ENCODE results near the gene MAP1LC3B2.
"Not testable (repeated sequence)": the region's sequence is repeated elsewhere in the genome, so short reads cannot be mapped to it uniquely, and the experiment has no call there.

MAP1LC3B2 gene

DNA sequence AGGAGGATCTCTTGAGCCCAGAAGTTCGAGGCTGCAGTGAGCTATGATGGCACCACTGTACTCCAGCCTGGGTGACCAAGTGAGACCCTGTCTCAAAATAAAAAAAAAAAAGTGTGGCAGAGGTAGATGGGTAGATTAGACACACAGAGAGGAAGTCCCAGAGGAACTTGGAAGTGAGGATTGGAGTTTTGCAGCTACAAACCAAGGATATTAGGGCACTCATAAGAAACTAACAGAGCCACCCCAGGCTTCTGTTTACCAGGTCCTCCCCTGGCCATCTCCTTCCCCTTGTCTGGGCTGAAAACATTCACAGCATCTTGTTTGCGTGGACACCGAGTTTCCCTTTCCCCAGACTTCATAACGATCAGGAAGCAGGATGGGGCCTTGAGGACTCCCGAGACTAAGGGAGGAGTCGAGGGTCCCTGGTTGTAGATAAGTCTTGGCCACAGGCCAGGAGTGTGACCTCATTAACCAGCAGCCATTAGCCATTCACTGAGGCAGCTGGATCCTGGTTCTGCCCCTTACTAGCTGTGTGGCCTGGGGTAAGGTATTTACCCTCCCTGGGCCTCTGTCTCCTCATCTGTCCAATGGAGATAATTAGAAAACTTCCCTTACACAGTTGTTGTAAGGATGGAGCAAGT lies 2.1 kb downstream of the MAP1LC3B2 start:
- DNase-seq: no peak

DNA sequence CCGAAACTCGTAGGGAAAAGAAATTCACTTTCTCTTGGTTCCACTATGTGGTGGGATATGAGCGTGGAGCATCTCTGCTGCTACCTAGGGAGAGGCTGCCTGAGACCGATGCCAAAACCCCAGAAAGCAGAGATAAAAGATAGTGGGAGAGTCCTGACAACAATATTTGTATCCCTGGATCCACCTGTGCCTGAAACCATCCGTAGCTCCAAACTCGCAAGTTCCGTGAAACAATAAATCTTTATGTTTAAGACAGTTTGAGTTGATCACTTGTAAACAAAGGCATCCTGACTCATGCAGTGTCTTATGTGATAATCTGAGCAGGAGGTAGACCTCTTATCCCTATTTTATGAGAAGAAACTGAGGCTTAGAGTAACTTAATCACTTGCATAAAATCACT lies 2.9 kb downstream of the MAP1LC3B2 start:
- DNase-seq: no peak

- DNase-seq: no peak
Measured at GRCh38 chr12:116563262-116563661, 4.1 kb downstream of the MAP1LC3B2 start.

GRCh38 chr12:116564080-116564479 lies 4.9 kb downstream of the MAP1LC3B2 start:
- no peak for DNase-seq

DNA sequence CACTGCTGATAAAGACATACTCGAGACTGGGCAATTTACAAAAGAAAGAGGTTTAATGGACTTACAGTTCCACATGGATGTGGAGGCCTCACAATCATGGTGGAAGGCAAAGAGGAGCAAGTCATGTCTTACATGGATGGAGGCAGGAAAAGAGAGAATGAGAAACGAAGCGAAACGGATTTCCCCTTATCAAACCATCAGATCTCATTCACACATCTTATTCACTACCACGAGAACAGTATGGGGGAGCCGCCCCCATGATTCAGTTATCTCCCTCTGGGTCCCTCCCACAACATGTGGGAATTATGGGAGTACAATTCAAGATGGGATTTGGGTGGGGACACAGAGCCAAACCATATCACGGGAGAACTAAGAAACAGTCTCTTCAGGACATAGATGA lies 6.0 kb downstream of the MAP1LC3B2 start:
- DNase-seq: not testable (repeated sequence)

DNA sequence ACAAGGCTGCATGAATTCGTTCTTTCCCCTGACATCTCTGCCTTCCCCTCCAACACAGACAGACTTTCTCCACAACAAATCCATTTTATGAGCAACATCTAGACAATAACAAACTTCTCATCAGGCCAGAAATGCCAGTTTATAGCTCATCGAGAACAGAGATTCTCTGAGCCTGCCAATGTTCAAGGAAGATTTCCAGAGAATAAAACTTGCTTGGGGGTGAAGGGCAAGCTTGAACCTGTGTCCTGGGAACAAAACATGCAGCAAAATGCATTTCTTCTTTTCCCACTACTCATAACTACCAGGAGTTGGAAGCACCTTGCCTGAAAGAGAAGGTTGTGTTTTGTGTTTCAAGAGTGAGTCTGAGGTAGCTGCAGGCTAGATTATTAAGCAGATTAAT lies 6.8 kb downstream of the MAP1LC3B2 start:
- no peak for DNase-seq

- DNase-seq: no peak
Measured at GRCh38 chr12:116568203-116568602, 9.0 kb downstream of the MAP1LC3B2 start.

DNA sequence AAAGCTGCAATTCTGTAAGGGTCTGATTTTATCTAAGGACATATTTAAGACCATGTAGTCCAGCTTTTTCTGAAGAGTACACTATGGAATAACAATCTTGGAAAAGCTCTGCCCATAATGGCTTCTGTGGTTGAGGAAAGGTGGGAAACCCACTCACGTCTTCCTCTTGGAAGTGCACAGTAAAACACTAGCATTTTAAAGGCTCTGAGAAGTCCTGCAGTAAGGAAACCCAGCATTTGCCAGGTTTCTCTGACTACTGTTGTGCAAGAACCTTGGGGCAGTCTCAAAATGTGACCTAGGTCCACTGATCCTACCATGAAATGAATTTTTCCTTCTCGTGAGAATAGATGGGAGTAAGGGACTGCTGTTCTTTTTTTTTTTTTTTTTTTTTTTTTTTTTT lies 11.9 kb downstream of the MAP1LC3B2 start:
- DNase-seq: no peak

DNA sequence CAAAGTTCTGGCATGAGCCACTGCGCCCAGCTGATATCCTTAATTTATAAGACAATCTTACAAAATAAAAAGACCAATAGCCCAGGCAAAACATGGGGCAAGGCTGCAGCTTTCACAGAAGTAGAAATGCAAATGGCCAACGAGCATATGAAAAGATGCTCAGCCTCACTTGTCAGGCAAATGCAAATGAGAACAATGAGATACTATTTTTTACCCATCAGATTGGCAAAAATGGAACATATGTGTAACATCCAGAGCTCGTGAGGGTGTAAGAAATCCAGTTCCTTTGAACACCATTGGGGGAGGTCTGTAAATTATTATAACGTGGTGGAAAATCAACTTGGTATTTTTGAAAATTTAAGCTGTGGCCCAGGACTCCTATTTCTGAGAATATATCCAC lies 14.6 kb downstream of the MAP1LC3B2 start:
- no peak for DNase-seq

DNA sequence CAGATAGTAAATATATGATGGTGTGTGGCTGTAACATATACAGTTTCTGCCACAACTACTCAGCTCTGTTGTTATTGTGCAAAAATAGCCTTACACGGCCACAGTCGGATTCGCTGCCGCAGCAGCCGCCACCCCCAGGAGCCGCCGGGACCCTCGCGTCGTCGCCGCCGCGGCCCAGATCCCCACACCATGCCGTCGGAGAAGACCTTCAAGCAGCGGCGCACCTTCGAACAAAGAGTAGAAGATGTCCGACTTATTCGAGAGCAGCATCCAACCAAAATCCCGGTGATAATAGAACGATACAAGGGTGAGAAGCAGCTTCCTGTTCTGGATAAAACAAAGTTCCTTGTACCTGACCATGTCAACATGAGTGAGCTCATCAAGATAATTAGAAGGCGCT lies 16.6 kb downstream of the MAP1LC3B2 start:
- not testable (repeated sequence) for DNase-seq

DNA sequence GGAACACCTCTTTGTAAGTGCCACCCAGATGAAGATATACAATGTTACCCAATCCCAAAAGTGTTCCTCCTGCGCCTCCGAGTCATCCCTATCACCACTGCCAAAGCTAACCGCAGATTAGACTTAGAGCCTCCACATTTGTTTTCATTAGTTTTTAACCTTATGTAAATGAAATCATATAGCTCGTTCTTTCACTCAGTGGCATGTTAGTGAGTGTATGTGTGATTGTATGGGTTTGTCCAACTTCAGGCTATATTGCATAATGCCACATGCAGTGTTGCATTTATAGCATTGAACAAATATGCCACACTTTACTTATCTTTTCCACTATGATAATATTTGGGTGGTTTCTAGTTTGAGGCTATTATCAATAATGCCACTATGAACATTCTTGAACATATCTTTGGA lies 18.0 kb downstream of the MAP1LC3B2 start:
- DNase-seq: no peak

GRCh38 chr12:116578051-116578450 lies 18.9 kb downstream of the MAP1LC3B2 start:
- no peak for DNase-seq

DNA sequence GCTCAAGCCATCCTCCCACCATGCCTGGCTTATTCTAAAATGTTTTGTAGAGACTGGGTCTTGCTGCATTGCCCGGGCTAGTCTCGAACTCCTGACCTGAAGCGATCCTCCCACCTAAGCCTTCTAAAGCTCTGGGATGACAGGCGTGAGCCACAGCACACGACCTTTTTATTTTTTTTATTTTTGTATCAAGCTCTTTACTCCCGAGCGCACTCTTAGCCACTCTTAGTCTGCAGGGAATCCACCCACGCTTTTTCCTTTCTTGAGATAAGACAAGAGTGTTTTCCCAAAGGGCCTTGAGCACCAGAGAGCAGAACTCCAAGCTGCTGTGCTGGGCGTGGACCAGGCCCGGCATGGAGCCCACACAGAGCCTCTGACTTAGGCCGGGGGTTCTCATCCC lies 23.4 kb downstream of the MAP1LC3B2 start:
- no peak for DNase-seq

- DNase-seq: no peak
Measured at GRCh38 chr12:116583129-116583694, 24.0 kb downstream of the MAP1LC3B2 start.

- no peak for DNase-seq
Measured at GRCh38 chr12:116587270-116587669, 28.1 kb downstream of the MAP1LC3B2 start.

DNA sequence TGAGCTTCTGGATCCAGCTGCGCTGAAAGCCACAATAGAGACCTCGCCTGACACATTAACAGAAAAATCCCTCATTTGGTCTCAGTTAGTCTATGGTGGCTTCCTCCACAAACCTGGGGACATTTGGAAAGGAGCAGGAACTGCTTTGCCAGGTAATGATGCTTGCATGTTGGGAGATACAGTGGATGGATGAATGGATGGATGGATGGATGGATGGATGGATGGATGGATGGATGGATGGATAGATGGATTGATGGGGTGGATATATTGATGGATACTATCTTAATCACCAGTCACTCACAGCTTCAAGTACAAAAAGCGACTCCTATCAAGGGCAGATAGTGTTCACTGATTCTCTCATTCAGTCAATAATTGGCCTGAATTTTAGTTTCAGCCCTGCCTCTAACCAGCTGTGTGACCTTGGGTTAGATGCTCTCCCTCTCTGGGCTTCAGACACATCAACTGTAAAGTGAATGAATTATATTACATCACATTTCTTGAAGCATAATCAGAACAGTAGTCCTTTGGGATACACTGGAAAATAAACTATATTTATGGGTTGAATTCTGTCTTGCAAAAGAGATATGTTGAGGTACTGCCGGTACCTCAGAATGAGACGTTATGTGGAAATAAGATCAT lies 29.3 kb downstream of the MAP1LC3B2 start:
- no peak for DNase-seq

DNA sequence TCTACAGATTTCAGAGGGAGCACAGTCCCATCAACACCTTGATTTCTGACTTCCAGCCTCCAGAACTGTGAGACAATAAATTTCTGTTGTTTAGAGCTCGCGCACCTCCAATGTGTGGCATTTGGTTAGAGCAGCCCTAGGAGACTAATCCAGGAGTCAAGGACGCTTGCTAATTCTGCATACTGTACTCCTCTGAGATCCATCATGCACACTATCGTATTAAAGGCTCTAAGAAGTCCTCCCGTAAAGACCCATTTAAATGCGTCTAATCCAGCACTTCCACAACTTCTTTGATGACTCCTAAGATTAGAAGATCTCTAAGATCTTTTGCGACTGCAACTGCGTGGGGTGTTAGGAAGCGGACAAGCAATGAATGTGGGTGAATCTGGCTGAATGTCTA lies 30.4 kb downstream of the MAP1LC3B2 start:
- no peak for DNase-seq

DNA sequence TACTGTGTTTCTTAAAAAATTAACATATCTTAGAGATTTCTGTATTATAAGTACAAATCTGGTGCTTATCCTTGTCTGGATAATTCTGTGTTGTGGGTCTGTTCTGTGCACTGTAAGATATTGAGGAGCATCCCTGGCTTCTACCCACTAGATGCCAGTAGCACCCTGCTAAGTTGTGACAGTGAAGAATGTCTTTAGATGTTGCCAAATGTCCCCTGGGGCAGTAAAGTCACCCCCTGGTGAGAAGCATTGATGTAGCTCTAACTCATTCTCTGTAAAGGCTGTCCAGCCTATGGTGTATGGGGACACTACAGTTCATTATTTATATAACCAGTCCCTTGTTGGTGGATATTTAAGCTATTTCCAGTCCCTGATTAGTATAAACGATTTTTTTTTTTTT lies 31.4 kb downstream of the MAP1LC3B2 start:
- DNase-seq: no peak

GRCh38 chr12:116591855-116592637 lies 32.9 kb downstream of the MAP1LC3B2 start:
- DNase-seq: peak; percentile 73

GRCh38 chr12:116592731-116593130 lies 33.5 kb downstream of the MAP1LC3B2 start:
- DNase-seq: no peak

- no peak for DNase-seq
Measured at GRCh38 chr12:116594325-116595038, 35.3 kb downstream of the MAP1LC3B2 start.

- DNase-seq: no peak
Measured at GRCh38 chr12:116595186-116595585, 36.0 kb downstream of the MAP1LC3B2 start.

- DNase-seq: no peak
Measured at GRCh38 chr12:116595672-116596071, 36.5 kb downstream of the MAP1LC3B2 start.

All from left hindlimb (tissue), 1 donor.